Cerebellar cortex (tissue), 1 donor: ENCODE results near the gene DERL3.

Experiments used
- DNase-seq: peaks from one replicate; pipeline ENCODE4 v3.0.0-alpha.2; 2015; ENCODE audit warnings: low spot score

DERL3 gene

GRCh38 chr22:23847310-23847920, 8.6 kb upstream of the DERL3 start:
- DNase-seq: no peak

- no peak for DNase-seq
Measured at GRCh38 chr22:23846081-23846469, 7.3 kb upstream of the DERL3 start.

DNA sequence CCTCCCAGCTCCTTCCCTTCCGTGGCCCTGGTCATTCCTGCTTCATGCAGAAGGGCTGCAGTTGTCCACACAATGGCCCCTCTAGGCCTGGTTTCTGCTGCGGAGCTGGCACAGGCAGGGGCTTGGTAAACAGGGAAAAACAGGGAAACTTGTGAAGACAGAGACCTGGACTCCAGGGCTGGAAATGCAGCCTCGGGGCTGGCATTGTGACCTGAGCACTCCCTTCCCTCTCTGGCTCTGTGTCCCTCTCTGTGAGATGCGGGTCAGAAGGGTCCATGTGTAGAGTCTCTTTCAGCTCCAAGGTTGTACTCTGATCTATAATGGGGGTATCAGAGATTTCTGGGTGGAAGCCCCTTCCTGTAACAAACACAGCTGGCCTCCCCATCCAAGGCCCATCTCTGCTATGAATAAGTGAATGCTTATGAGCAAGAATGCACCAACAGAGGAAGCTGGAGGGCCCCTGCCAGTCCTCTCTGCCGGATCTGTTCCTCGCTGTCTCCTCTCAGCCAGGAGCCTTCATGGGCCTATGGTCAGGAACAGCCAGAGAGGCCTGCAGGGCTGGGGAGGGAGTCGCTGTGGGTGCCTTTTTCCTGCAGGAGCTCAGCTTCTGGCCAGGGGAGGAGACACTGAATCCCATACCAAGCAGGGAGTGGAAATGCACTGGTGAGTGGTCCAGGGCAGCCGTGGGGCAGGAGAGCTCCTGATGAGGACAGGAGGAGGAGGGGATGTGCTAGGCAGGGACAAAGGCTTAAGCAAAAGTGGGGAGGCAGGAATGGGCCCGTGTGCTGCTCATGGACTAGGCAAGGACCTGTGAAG, 6.7 kb upstream of the DERL3 start:
- DNase-seq: no peak

DNA sequence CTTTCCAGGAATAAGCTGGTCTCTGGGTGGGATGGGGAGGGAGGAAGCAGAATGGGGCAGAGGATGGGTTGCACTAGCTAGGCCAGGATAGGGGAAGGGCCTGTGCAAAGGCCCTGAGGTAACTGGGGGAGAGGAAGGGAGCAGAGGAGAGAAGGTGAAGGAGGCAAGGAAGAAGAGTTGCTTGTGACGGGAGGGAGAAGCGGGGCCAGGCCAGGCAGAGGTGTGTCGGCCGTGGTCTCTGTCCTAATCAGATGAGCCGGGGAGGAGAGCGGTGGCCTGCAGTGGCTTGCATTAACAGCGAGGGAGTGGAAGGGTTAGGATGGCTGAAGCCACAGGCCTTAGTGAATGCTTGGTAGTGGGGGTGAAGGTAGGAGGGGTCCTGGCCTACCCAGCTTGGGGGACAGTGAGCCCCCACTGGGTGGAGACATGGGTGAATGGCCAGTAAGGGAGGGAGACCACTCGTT, 6.0 kb upstream of the DERL3 start:
- no peak for DNase-seq

DNA sequence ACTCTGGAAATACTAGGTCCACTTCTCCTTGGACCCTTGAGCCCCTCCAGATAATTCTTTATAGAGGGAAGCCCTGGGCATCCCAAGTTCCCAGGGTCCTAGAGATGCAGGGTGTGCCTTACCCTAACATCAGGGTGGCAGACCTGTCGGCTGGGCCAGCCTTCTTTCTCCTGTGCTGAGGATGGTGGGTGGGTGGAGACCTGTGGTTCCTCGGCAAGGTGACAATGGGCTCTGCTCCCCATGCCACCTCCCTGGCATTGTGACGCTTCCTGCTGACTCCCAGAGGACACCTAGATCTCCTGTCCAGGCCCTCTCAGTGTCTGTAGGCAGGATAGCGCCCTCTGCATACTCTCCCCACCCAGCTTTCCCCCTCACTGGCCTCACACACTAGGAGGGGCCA, 3.8 kb upstream of the DERL3 start:
- no peak for DNase-seq

DNA sequence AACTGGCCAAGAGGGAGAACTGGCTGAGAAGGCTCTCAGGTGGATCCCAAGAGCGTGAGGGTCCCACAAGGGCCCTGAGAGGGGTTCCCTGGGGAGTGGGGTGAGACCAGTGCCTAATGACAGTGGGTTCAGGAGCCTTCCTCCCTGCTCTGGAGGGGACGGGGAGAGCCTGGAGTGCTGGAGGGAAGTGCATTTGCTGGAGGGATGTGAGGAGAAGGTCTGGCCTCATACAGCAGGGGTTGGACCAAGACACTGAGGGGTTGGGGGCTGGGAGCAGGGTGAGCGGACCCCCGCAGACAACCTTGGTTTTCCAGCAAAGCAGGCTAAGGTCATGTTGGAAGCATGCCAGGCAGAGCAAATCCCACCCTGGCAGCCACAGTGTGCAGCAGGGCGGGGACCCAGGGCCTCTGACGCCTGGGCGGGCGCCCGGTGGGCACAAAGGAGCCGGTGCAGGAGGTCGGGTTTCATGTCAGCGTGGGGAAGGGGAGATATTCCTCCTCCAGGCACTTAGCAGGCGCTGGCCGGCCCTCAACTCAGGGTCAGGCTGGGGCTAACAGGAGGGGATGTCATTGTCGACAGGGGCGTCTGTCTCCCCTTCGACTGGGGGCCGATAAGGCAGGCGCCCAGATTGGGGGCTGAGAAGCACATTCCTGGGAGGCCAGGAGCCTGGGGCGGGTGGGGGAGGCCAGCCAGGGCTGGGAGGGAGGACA, 3.1 kb upstream of the DERL3 start:
- DNase-seq: no peak

DNA sequence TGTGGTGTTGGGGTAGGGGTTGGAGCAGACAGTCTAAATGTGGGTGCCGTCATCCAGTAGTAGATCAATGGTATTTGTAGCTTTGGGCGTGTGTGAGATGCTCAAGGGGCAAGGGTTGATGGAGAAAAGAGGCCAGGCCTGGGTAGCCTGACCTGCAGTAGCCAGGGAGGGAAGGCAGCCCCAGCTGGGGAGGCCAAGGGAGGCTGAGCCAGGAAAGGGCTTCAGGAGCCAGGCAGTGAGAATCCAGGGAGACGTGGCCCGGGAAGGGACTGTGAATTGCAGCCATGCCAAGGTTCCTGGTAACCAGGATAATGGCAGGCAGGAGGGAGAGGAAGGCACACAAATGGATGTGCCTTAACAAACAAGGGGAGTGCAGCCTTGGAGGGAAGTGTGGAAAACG, 2.5 kb upstream of the DERL3 start:
- DNase-seq: no peak

DNA sequence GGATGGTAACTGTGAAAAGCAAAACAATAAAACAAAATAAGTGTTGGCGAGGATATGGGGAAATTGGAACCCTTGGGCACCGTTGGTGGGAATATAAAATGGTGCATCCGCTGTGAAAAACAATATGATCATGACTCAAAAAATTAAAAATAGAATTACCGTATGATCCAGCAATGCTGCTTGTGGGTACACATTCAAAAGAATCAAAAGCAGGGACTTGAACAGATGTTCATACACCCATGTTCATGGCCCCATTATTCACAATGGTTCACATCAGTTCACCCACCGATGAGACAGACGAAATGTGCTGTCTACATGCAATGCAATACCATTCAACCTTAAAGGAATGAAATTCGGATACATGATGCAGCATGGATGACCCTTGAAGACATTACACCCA, 1.2 kb upstream of the DERL3 start:
- DNase-seq: no peak

DNA sequence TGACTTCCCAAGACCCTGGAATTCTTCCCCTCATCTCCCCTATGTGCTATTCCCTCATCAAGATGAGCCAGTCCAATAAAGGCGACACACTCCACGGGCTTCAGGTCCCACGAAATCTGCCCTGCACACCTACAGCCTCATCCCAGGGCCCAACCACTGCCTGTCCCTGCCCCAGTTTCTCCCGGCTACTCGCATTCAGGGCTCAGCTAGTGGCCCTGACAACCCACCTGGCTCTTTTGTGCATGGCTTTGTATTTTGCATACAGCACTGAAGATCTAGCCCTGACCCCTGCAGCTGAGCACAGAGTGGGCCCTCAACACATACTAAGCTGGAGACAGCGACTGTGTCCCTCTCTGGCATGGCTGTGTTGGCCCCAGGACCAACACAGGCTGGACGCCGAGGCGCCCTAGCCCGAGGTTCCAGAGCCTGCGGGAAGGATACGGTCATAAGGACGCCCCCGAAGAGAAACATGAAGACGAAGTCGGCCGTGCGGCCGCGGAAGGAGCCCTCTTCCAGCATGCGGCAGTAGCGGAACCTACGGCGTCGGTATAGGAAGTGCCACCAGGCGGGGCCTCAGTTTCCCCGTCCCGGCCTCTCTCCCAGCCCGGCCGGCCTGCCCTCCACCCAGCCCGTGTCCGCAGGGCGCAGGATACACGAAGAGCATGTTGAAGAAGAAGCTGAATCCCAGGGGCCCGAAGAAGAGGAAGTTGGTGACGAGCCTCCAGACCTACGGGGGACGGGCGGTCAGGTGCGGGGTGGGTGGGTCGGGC, 710 bp downstream of the DERL3 start:
- no peak for DNase-seq

DNA sequence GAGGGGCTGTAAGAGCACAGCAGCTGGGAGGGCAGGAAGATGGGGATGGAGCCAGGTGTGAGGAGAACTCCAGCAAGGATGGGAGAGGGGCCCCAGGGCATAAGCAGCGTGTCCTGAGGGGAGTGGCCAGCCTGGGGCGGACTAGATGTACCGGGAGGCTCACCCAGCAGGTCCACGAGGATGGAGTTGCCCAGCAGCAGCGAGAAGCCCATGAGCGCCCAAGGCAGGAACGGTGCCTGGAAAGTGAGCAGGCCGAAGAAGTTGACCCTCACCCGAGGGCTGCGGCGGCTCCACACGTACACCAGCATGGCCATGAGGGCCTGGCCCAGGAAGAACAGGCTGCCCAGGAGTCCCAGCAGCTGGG, 1.3 kb downstream of the DERL3 start:
- no peak for DNase-seq

DNA sequence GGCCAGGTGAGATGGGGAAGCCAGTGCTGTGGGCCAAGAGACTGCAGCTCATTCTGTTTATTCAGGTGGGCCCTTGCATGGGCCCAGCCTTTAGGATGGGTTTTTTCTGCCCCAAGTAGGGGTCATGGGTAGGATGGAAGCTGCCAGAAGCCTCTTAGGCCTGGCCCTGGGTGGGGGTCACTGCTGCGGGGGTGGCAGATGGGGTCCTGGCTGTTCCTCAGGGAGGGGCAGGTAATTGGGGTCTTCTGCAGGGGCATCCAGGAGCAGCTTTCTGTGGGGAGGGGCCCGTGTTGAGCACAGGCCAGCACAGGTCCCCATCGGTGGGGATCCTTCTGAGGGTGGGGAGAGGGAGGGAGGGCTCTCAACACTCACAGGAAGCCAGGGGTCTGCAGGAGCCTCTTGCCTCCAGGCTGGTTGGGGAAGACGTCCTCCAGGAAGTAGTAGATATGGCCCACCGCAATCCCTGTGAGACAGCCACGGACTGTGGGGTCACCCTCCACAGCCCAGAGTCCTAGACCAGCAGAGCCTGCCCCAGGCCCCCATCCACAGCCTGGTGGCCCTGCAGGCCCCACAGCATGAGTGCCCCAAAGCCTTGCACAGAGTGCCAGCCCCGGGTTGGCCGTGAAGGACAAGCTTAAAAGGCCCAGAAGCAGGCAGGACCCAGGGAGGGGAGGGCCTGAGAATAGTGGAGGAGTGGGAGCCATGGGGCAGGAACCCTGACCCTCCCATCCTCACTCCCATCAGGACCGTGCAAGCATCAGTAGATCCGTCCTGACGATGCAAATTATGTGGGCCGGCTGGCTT, 1.9 kb downstream of the DERL3 start:
- DNase-seq: no peak

- no peak for DNase-seq
Measured at GRCh38 chr22:23836281-23836680, 2.5 kb downstream of the DERL3 start.

- DNase-seq: peak; percentile 62
Measured at GRCh38 chr22:23835484-23836144, 3.2 kb downstream of the DERL3 start.

DNA sequence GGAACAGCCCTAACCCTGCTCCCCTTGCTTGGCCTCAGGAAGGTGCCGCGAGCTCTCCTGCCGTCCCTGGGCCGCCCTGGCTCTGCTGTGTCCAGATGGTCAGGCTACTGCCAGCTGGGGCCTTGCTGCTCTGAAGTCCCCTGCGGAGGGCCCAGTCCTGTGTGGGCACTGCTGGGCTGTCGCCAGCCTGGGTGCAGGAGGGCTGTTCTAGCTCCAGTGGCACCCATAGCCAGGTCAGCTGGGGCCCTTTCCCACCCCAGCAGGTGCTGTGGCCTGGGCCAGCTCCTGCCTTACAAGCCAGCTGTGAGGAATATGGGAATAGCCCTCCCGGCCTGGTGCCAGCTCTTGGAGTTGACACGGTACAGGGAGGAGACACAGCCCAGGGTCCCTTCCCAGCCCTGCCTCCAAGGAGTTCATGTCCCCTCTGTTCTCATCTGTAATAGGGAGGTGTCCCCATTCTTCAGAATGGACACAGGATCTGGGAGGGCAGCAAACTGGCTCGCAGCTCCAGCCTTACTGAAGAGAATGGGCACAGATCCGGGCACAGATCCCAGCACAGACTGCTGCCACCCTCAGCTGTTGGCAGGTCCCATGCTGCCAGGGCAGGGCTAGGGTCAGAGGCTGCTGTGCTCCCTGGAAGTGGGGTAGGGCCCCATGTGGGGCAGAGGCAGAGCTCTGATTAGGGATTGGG, 3.9 kb downstream of the DERL3 start:
- peak; percentile 72 for DNase-seq

DNA sequence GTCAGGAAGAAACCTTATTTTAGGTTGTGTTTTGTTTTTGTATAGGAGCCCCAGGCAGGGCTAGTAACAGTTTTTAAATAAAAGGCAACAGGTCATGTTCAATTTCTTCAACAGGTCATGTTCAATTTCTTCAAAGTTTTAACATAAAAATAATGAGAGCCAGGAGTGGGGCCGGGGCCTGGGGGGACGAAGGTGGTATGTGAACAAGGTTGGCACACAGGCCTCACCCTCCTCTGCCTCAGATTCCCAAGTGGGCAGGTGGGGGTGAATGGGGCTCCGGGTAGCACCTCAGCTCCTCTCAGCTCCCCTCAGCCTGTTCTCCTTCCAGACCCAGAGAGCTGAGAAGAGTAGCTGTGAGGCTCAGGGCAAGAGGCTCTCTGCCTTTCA, 4.4 kb downstream of the DERL3 start:
- no peak for DNase-seq

DNA sequence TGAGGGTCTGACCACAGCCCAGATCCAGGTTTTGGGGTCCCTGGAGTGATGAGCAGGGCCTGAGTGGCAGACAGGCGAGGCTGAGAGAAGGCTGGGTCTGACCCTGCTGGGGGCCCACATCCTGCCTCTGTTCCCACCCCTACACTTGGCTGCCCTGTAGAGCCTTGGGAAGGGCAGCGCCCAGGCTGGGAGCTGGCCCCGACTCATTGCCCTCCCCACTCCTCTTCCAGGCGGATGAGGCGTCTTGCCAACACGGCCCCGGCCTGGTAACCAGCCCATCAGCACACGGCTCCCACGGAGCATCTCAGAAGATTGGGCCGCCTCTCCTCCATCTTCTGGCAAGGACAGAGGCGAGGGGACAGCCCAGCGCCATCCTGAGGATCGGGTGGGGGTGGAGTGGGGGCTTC, 4.9 kb downstream of the DERL3 start:
- no peak for DNase-seq

DNA sequence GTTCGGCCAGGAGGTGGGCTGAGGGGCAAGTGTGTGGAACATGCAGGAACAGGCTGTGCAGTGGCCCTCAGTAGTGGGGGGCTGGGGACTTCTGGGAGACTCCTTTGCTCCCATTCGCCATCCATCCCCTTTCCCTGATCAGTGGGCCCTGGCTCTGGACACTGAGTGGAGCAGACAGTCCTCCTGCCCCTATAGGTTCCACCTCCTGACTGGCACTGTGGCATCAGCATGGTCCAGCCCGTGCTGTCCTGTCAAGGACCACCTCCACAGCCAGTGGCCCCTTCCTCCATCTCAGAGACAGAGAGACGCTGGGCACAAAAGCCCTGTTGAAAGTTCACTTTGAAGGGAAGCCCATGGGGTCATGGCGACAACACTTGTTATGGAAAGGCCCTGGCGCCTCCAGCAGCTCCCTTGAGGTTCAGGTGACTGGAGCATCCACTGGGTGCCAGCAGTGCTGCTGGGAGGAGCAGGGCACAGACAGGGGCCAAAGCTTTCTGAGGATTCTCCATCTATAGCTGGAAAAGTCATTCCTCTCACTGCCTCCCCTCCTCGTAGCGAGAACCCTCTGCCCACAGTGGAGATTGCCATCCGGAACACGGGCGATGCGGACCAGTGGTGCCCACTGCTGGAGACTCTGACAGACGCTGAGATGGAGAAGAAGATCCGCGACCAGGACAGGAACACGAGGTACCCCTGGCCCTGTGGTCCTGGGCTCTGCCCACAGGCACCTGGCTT, 5.6 kb downstream of the DERL3 start:
- no peak for DNase-seq

DNA sequence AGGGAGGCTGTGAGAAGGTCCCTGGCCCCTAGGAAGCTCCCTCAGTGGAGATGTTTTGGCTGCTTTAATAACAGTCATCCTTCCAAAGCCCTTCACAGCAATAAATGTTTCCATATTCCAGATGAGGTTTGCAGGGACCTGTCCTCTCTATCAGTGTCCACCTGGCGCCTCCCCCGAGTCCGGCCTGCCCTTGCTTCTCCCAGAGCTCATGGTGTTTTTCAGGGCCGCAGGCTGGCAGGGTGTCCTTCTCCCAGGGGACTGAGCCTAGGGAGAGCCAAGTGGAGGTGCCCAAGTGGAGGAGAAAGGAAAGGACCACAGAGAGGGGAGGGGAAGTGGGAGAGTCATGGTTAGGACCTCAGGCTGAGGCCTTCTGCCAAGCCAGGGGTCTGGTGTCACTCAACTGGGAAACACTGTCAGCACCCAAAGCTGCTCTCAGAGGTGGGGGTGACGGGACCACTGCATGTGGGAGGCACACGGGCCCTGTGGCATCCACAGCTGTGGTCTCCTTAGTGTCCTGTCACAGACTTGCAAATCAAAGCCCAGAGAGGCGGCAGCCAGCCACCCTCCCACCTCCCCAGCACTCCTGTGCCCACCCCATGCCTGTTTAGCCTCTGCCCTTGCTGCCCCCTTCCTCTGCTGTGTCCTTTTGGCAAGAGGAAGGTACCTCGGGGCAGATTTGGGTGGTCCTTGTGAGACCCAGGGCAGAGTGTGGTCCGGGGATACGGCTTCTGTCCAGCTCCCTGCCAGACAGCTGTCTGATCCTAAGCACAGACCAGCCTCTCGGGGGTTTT, 6.4 kb downstream of the DERL3 start:
- DNase-seq: no peak

DNA sequence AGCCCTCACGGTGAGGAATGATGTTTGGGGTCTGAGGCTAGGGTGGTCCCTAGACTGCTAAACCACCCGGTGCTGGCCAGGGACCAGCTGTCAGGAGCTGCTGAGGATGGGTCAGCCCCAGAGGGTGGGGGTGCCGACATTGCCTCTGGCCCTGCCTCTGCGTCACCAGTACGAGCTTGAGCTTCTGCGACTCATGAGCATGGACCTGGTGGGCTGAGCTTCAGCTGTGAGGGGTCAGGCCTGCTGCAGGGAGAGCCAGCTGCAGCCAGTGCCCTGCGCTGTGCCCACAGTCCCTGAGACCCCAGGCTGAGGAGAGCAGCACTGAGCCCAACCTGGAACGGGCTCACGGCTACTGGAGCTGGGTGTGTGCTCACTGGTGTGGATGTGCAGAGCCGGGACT, 7.0 kb downstream of the DERL3 start:
- DNase-seq: no peak
